ENCODE data around the gene NAGLU. TPM values are rescaled to one million over a fixed set of nuclear protein-coding genes. Genes with fewer than 3 reads are reported as not detected.

The NAGLU gene
- total RNA-seq, 1 donor = 91.6 TPM

- H3K9me3 ChIP-seq (ENCODE audit: low read depth, low read length) = no peaks in the 10 kb centered on the region
- peaks cover 7% of the 10 kb centered on the region for H4K20me1 ChIP-seq (ENCODE audit: insufficient read depth, low read length)
- H3K36me3 ChIP-seq (ENCODE audit: insufficient read depth, low read length) = no peaks in the 10 kb centered on the region
- DNase-seq (ENCODE audit: insufficient read length, low spot score, missing footprints) = peak; percentile 89
- H3K4me1 ChIP-seq (ENCODE audit: insufficient read depth, low read length) = peaks cover 13% of the 10 kb centered on the region
- H3K4me2 ChIP-seq (ENCODE audit: insufficient read depth, low read length) = peak overlapping the region; percentile 98
- TF ChIP-seq, protein P1, sequence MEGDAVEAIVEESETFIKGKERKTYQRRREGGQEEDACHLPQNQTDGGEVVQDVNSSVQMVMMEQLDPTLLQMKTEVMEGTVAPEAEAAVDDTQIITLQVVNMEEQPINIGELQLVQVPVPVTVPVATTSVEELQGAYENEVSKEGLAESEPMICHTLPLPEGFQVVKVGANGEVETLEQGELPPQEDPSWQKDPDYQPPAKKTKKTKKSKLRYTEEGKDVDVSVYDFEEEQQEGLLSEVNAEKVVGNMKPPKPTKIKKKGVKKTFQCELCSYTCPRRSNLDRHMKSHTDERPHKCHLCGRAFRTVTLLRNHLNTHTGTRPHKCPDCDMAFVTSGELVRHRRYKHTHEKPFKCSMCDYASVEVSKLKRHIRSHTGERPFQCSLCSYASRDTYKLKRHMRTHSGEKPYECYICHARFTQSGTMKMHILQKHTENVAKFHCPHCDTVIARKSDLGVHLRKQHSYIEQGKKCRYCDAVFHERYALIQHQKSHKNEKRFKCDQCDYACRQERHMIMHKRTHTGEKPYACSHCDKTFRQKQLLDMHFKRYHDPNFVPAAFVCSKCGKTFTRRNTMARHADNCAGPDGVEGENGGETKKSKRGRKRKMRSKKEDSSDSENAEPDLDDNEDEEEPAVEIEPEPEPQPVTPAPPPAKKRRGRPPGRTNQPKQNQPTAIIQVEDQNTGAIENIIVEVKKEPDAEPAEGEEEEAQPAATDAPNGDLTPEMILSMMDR (IDR thresholded peaks at IDR 0.05; ENCODE audit: extremely low read depth, low read depth, low read length) = no peak
- H3K4me3 ChIP-seq (ENCODE audit: insufficient read depth, low read length) = peak overlapping the region; percentile 91
- peaks cover 16% of the 10 kb centered on the region for H3K79me2 ChIP-seq (ENCODE audit: insufficient read depth, low read length)
- H3K27me3 ChIP-seq (ENCODE audit: insufficient read depth, low read length) = no peaks in the 10 kb centered on the region
- H3K27ac ChIP-seq (ENCODE audit: low read depth, low read length) = no peak overlapping the region
- no peak overlapping the region for H2AFZ ChIP-seq (ENCODE audit: low read length)
Measured at GRCh38 chr17:42553161-42553818, 17.2 kb downstream of the NAGLU start.

GRCh38 chr17:42553866-42554249 is 17.8 kb downstream of the NAGLU start:
- Histone ChIP-seq H3K79me2 (ENCODE audit: insufficient read depth, low read length) (peaks cover 16% of the 10 kb centered on the region), H3K27ac (ENCODE audit: low read depth, low read length) (peak overlapping the region; percentile 78), H3K4me2 (ENCODE audit: insufficient read depth, low read length) (peak overlapping the region; percentile 98), H3K9me3 (ENCODE audit: low read depth, low read length) (no peaks in the 10 kb centered on the region), H3K27me3 (ENCODE audit: insufficient read depth, low read length) (no peaks in the 10 kb centered on the region), H4K20me1 (ENCODE audit: insufficient read depth, low read length) (peaks cover 7% of the 10 kb centered on the region), H3K4me3 (ENCODE audit: insufficient read depth, low read length) (peak overlapping the region; percentile 91), H3K4me1 (ENCODE audit: insufficient read depth, low read length) (peaks cover 13% of the 10 kb centered on the region), H3K36me3 (ENCODE audit: insufficient read depth, low read length) (no peaks in the 10 kb centered on the region), H2AFZ (ENCODE audit: low read length) (no peak overlapping the region)
- TF ChIP-seq, protein P1 (IDR thresholded peaks at IDR 0.05; ENCODE audit: extremely low read depth, low read depth, low read length) = no peak
- DNase-seq (ENCODE audit: insufficient read length, low spot score, missing footprints) = peak; percentile 91

GRCh38 chr17:42554250-42555121 is 18.4 kb downstream of the NAGLU start:
- peak; percentile 98 for DNase-seq (ENCODE audit: insufficient read length, low spot score, missing footprints)

More at GRCh38 chr17:42554250-42555121, 18.4 kb downstream of the NAGLU start:
- TF ChIP-seq, protein P1 (IDR thresholded peaks at IDR 0.05; ENCODE audit: extremely low read depth, low read depth, low read length) = no peak
- H3K36me3 ChIP-seq (ENCODE audit: insufficient read depth, low read length) = no peaks in the 10 kb centered on the region
- no peaks in the 10 kb centered on the region for H3K27me3 ChIP-seq (ENCODE audit: insufficient read depth, low read length)
- peaks cover 13% of the 10 kb centered on the region for H3K4me1 ChIP-seq (ENCODE audit: insufficient read depth, low read length)
- H3K27ac ChIP-seq (ENCODE audit: low read depth, low read length) = peak overlapping the region; percentile 78
- H3K79me2 ChIP-seq (ENCODE audit: insufficient read depth, low read length) = peaks cover 16% of the 10 kb centered on the region
- no peaks in the 10 kb centered on the region for H3K9me3 ChIP-seq (ENCODE audit: low read depth, low read length)
- peak overlapping the region; percentile 88 for H2AFZ ChIP-seq (ENCODE audit: low read length)
- H3K4me2 ChIP-seq (ENCODE audit: insufficient read depth, low read length) = peak overlapping the region; percentile 98
- H3K4me3 ChIP-seq (ENCODE audit: insufficient read depth, low read length) = peak overlapping the region; percentile 91
- peaks cover 7% of the 10 kb centered on the region for H4K20me1 ChIP-seq (ENCODE audit: insufficient read depth, low read length)

Data from osteoblast (primary cell).